CD14-positive monocyte (primary cell): ENCODE data around the gene FOXRED1. TPM values are rescaled to one million over a fixed set of nuclear protein-coding genes. Genes with fewer than 3 reads are reported as not detected.

Experiments used
- DNase-seq, 3 donors: peaks; one replicate each; pipeline ENCODE4 v3.0.0-alpha.2; 2011 to 2022
- H2AFZ ChIP-seq: 2 replicates; pipeline ENCODE4 v1.6.0; 2012; ENCODE audit warnings: mild to moderate bottlenecking, low read depth, low read length, inconsistent platforms; ENCODE audit not compliant: insufficient read depth, poor library complexity, severe bottlenecking
- H3K27ac ChIP-seq, 2 donors: 1 replicate in 1 of 2; 2 replicates in 1 of 2; pipeline ENCODE4 v1.5.1; 2012 to 2013; ENCODE audit warnings: low read length in 2 of 2, control low read depth in 1 of 2, inconsistent platforms in 1 of 2, low read depth in 1 of 2, mild to moderate bottlenecking in 1 of 2
- H3K27me3 ChIP-seq, 2 donors: one replicate each; pipeline versions ENCODE4 v1.6.0 to v1.6.1; 2011 to 2013; ENCODE audit warnings: low read length in 2 of 2; ENCODE audit not compliant: control insufficient read depth in 2 of 2, insufficient read depth in 2 of 2
- H3K36me3 ChIP-seq, 2 donors: replicated peaks in 1 of 2; 1 replicate in 1 of 2; 2 replicates in 1 of 2; pipeline versions ENCODE4 v1.5.1 to v1.6.1; 2012 to 2013; ENCODE audit warnings: low read length in 2 of 2, control low read depth in 1 of 2, inconsistent platforms in 1 of 2, mild to moderate bottlenecking in 1 of 2; ENCODE audit not compliant: insufficient read depth in 2 of 2, control insufficient read depth in 1 of 2
- H3K4me1 ChIP-seq, 2 donors: 1 replicate in 1 of 2; 2 replicates in 1 of 2; pipeline versions ENCODE4 v1.5.1 to v1.6.1; 2012 to 2013; ENCODE audit warnings: low read length in 2 of 2, control low read depth in 1 of 2, inconsistent platforms in 1 of 2, mild to moderate bottlenecking in 1 of 2, moderate library complexity in 1 of 2; ENCODE audit not compliant: insufficient read depth in 2 of 2, control insufficient read depth in 1 of 2
- H3K4me2 ChIP-seq: replicated peaks from 2 replicates; pipeline ENCODE3; 2012; ENCODE audit warnings: low read length, moderate library complexity, mild to moderate bottlenecking; ENCODE audit not compliant: poor library complexity, severe bottlenecking; ENCODE audit errors: extremely low read depth
- H3K4me3 ChIP-seq, 3 experiments: fragments of 200-600 bp in 1 of 3; sonication (generic) in 1 of 3; replicated peaks in 1 of 3; 1 replicate in 2 of 3; 2 replicates in 1 of 3; pipeline ENCODE4 v1.5.1; 2011 to 2013; ENCODE audit warnings: low read length in 3 of 3, mild to moderate bottlenecking in 3 of 3, control low read depth in 2 of 3, low read depth in 2 of 3, inconsistent platforms in 1 of 3, moderate library complexity in 1 of 3
- H3K79me2 ChIP-seq: 2 replicates; pipeline ENCODE4 v1.6.0; 2012; ENCODE audit warnings: mild to moderate bottlenecking, control low read depth, inconsistent platforms, low read length, moderate library complexity; ENCODE audit not compliant: insufficient read depth
- H3K9ac ChIP-seq: 2 replicates; pipeline ENCODE4 v1.6.0; 2017; ENCODE audit warnings: low read length, mild to moderate bottlenecking; ENCODE audit not compliant: insufficient read depth, poor library complexity, severe bottlenecking
- H3K9me3 ChIP-seq, 2 donors: replicated peaks in 1 of 2; 1 replicate in 1 of 2; 2 replicates in 1 of 2; pipeline versions ENCODE4 v1.5.1 to v1.6.1; 2012 to 2013; ENCODE audit warnings: low read length in 2 of 2, control low read depth in 1 of 2; ENCODE audit not compliant: control insufficient read depth in 1 of 2, insufficient read depth in 1 of 2
- H4K20me1 ChIP-seq: 2 replicates; pipeline ENCODE4 v1.6.0; 2012; ENCODE audit warnings: mild to moderate bottlenecking, low read length, control low read depth, moderate library complexity; ENCODE audit not compliant: insufficient read depth
- H3K27ac Mint-ChIP-seq, 7 donors: one replicate each; pipeline ENCODE4 v1.8.0; 2020; ENCODE audit warnings: mild to moderate bottlenecking in 7 of 7, mixed read lengths in 7 of 7, moderate library complexity in 6 of 7, inconsistent platforms in 2 of 7
- H3K27me3 Mint-ChIP-seq, 3 donors: one replicate each; pipeline ENCODE4 v1.8.0; 2021 to 2022; ENCODE audit warnings: low read depth in 3 of 3, mild to moderate bottlenecking in 3 of 3, mixed read lengths in 3 of 3, moderate library complexity in 3 of 3, inconsistent platforms in 1 of 3
- H3K36me3 Mint-ChIP-seq, 2 donors: one replicate each; pipeline ENCODE4 v1.8.0; 2020; ENCODE audit warnings: mixed read lengths in 2 of 2, inconsistent platforms in 1 of 2, mild to moderate bottlenecking in 1 of 2
- H3K4me1 Mint-ChIP-seq: one replicate; pipeline ENCODE4 v1.8.0; 2020; ENCODE audit warnings: mild to moderate bottlenecking, mixed read lengths
- H3K4me3 Mint-ChIP-seq, 2 donors: one replicate each; pipeline ENCODE4 v1.8.0; 2020; ENCODE audit warnings: mild to moderate bottlenecking in 2 of 2, mixed read lengths in 2 of 2, moderate library complexity in 1 of 2
- H3K9me3 Mint-ChIP-seq, 7 donors: one replicate each; pipeline ENCODE4 v1.8.0; 2020 to 2022; ENCODE audit warnings: mixed read lengths in 7 of 7, mild to moderate bottlenecking in 6 of 7, moderate library complexity in 6 of 7, inconsistent platforms in 2 of 7
- CTCF ChIP-seq: fragments of 200-600 bp; IDR thresholded peaks from one replicate; pipeline ENCODE4 v1.8.0; 2022; ENCODE audit warnings: antibody characterized with exemption, mild to moderate bottlenecking
- WGBS: methylation state at CpG from one replicate; pipeline ENCODE4 v1.1.5; 2013; ENCODE audit warnings: missing lambda C conversion rate; ENCODE audit not compliant: insufficient coverage; 5-methylcytosine and 5-hydroxymethylcytosine counted together
- intact Hi-C, 2 donors: fragments of 100-400 bp; cut with micrococcal nuclease; formaldehyde crosslinking; loops; one replicate each; pipeline versions ENCODE4 v1.15.0 to v1.15.1; 2023
- polyA plus RNA-seq, 3 donors: library from polyadenylated mRNA; depleted of rRNA in 1 of 3; unstranded in 2 of 3; stranded (reverse) in 1 of 3; fragments of 300-500 nt in 2 of 3; fragments of >200 nt in 1 of 3; fragmentation: Illumina TruSeq in 2 of 3; gene quantifications; 1 replicate in 2 of 3; 2 replicates in 1 of 3; pipeline ENCODE4 v1.2.3, GENCODE V29; 2012 to 2021

The FOXRED1 gene
- polyA plus RNA-seq, 3 donors, result 15.2 to 18.0 (median 15.4) TPM

DNA sequence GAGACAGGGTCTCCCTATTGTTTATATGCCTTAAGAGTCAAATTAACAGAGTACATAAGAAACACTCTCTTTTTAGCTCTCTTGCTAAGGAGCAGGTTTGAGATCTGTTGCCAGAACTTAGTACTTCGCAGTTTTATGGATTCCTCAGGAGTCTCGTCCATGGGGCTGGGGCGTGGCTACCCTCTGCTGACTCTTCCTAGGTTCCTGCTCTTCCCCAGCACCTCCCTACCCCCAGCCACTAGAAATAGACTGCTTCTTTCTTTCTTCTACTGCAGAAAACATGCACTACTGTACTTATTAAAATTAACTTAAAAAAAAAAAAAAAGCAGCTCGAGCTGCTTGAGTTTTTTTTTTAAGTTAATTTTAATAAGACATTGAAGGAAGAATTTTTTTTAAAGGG lies 49.4 kb upstream of the FOXRED1 start:
- TF ChIP-seq CTCF, result no peak
- no peaks in the 10 kb centered on the region for H3K27me3 ChIP-seq
- no peak overlapping the region for H3K4me3 Mint-ChIP-seq
- no peak for DNase-seq
- WGBS, result 80% methylated on average over 2 of the region's 4 CpGs
- H4K20me1 ChIP-seq, result peaks cover 76% of the 10 kb centered on the region
- intact Hi-C loops, result loop anchor here in 1 of 2 donors (10.0 kb wide), 1 partner anchor 625 kb away; the partner anchor contains the start of gene STT3A
- H3K27ac ChIP-seq, result no peak overlapping the region
- peaks cover 50% of the 10 kb centered on the region for H3K4me1 Mint-ChIP-seq
- peaks cover 0 to 2% (median 1%) of the 10 kb centered on the region in 3 donors for H3K27me3 Mint-ChIP-seq
- no peak overlapping the region for H3K9ac ChIP-seq
- no peak overlapping the region for H3K4me3 ChIP-seq
- no peaks in the 10 kb centered on the region for H3K36me3 ChIP-seq
- peak overlapping the region in 2 of 7 donors; percentile 3 to 77 for H3K27ac Mint-ChIP-seq
- H3K79me2 ChIP-seq, result peaks cover 92% of the 10 kb centered on the region
- H3K4me2 ChIP-seq, result no peak overlapping the region
- H2AFZ ChIP-seq, result no peak overlapping the region
- peaks cover 27 to 36% of the 10 kb centered on the region in 2 donors for H3K4me1 ChIP-seq
- H3K36me3 Mint-ChIP-seq, result peaks cover 9 to 17% of the 10 kb centered on the region in 2 donors
- H3K9me3 Mint-ChIP-seq, result peaks cover 0 to 5% (median 2%) of the 10 kb centered on the region in 7 donors
- H3K9me3 ChIP-seq, result no peaks in the 10 kb centered on the region

- H3K4me1 ChIP-seq, result peaks cover 0 to 4% of the 10 kb centered on the region in 2 donors
- Mint-ChIP-seq H3K9me3 (peaks cover 8 to 25% (median 15%) of the 10 kb centered on the region in 7 donors), H3K4me1 (peaks cover 12% of the 10 kb centered on the region), H3K4me3 (no peak overlapping the region), H3K36me3 (peaks cover 15 to 26% of the 10 kb centered on the region in 2 donors), H3K27me3 (peaks cover 0 to 2% (median 1%) of the 10 kb centered on the region in 3 donors), H3K27ac (peak overlapping the region in 5 of 7 donors; percentile 13 to 89 (median 30))
- no peak for DNase-seq
- H3K27me3 ChIP-seq, result no peaks in the 10 kb centered on the region
- no peak for TF ChIP-seq CTCF
- H4K20me1 ChIP-seq, result peaks cover 47% of the 10 kb centered on the region
- H3K4me2 ChIP-seq, result no peak overlapping the region
- peaks cover 4 to 11% of the 10 kb centered on the region in 2 donors for H3K36me3 ChIP-seq
- H3K27ac ChIP-seq, result no peak overlapping the region
- WGBS, result 100% methylated on average over 1 of the region's 6 CpGs
- H2AFZ ChIP-seq, result no peak overlapping the region
- intact Hi-C loops, result loop anchor here in 1 of 2 donors (5.0 kb wide), 1 partner anchor 38 kb away; no protein-coding TSS in a partner anchor
- no peak overlapping the region for H3K9ac ChIP-seq
- peaks cover 69% of the 10 kb centered on the region for H3K79me2 ChIP-seq
- peaks cover 14 to 15% of the 10 kb centered on the region in 2 donors for H3K9me3 ChIP-seq
- H3K4me3 ChIP-seq, result no peak overlapping the region
Observed at GRCh38 chr11:126224647-126225294, 44.2 kb upstream of the FOXRED1 start.
